Astrocyte of the spinal cord (primary cell): ENCODE data around the gene SUPT20H.
A peak's percentile ranks its signal among the peaks of the same experiment; 100 is the strongest.

Source experiments
- DNase-seq: peaks from one replicate; pipeline ENCODE4 v3.0.0; 2011; ENCODE audit warnings: low read depth, low spot score
- H3K4me3 ChIP-seq: 2 replicates; pipeline ENCODE4 v1.5.1; 2011; ENCODE audit warnings: low read depth, mild to moderate bottlenecking, low read length, moderate library complexity
- CTCF ChIP-seq: IDR thresholded peaks from 2 replicates; pipeline ENCODE4 v1.5.1; 2012; ENCODE audit warnings: low read depth, mild to moderate bottlenecking, low read length, inconsistent platforms
- in situ Hi-C: cut with HindIII; loops from 2 replicates; pipeline ENCODE4 v1.10.0; 2017; ENCODE audit warnings: low sequenced_read_pairs

SUPT20H gene

GRCh38 chr13:36975172-36975571 is 84.3 kb downstream of the SUPT20H start:
- in situ Hi-C loops: no loop called here
- DNase-seq: no peak
- no peak overlapping the region for H3K4me3 ChIP-seq
- no peak for TF ChIP-seq CTCF

- DNase-seq: no peak
- in situ Hi-C loops: no loop called here
- no peak for TF ChIP-seq CTCF
- no peak overlapping the region for H3K4me3 ChIP-seq
These were observed 85.7 kb downstream of the SUPT20H start for GRCh38 chr13:36973621-36974295.

GRCh38 chr13:36973009-36973408 is 86.5 kb downstream of the SUPT20H start:
- in situ Hi-C loops: no loop called here
- no peak for DNase-seq
- no peak for TF ChIP-seq CTCF
- no peak overlapping the region for H3K4me3 ChIP-seq

- no peak overlapping the region for H3K4me3 ChIP-seq
- in situ Hi-C loops: no loop called here
- no peak for DNase-seq
- TF ChIP-seq CTCF: no peak
These were observed 93.1 kb downstream of the SUPT20H start for GRCh38 chr13:36966404-36966803.

GRCh38 chr13:36965767-36966166 is 93.7 kb downstream of the SUPT20H start:
- peak; percentile 80 for DNase-seq
- H3K4me3 ChIP-seq: no peak overlapping the region
- in situ Hi-C loops: no loop called here
- TF ChIP-seq CTCF: no peak

GRCh38 chr13:36959456-36960116 is 99.9 kb downstream of the SUPT20H start:
- TF ChIP-seq CTCF: no peak
- no peak overlapping the region for H3K4me3 ChIP-seq
- no peak for DNase-seq
- in situ Hi-C loops: no loop called here
